HepG2 (cell line): Measurements from ENCODE around the gene CBLC. TPM values are rescaled to one million over a fixed set of nuclear protein-coding genes. Genes with fewer than 3 reads are reported as not detected.

Source experiments
- ATRX ChIP-seq: sonication (generic); formaldehyde crosslinking; IDR thresholded peaks from 2 replicates; pipeline ENCODE4 v1.4.0; 2020; ENCODE audit warnings: missing genetic modification reagents, borderline replicate concordance
- E2F2 ChIP-seq: sonication (generic); formaldehyde crosslinking; IDR thresholded peaks from 2 replicates; pipeline ENCODE4 v1.4.0; 2020; ENCODE audit warnings: missing genetic modification reagents, borderline replicate concordance
- ELF4 ChIP-seq: sonication (generic); formaldehyde crosslinking; IDR thresholded peaks from 2 replicates; pipeline ENCODE4 v1.5.0; 2020; ENCODE audit warnings: missing genetic modification reagents, mild to moderate bottlenecking, moderate library complexity, borderline replicate concordance
- MEIS1 ChIP-seq: sonication (generic); formaldehyde crosslinking; IDR thresholded peaks from 2 replicates; pipeline ENCODE4 v1.9.0; 2021; ENCODE audit warnings: mild to moderate bottlenecking, missing genetic modification reagents, moderate library complexity, borderline replicate concordance
- REL ChIP-seq: sonication (generic); formaldehyde crosslinking; conservative IDR thresholded peaks from 2 replicates; pipeline ENCODE4 v1.8.0; 2022; ENCODE audit warnings: mild to moderate bottlenecking, missing genetic modification reagents, moderate library complexity
- SATB2 ChIP-seq: sonication (generic); formaldehyde crosslinking; IDR thresholded peaks from 2 replicates; pipeline ENCODE4 v1.5.0; 2020; ENCODE audit warnings: missing genetic modification reagents
- SIX1 ChIP-seq: sonication (generic); formaldehyde crosslinking; IDR thresholded peaks from 2 replicates; pipeline ENCODE4 v1.4.0; 2020; ENCODE audit warnings: missing genetic modification reagents, borderline replicate concordance
- SNAPC4 ChIP-seq: sonication (generic); formaldehyde crosslinking; IDR thresholded peaks from 2 replicates; pipeline ENCODE4 v1.4.0; 2020; ENCODE audit warnings: mild to moderate bottlenecking, missing genetic modification reagents
- ZNF121 ChIP-seq: sonication (generic); formaldehyde crosslinking; IDR thresholded peaks from 2 replicates; pipeline ENCODE4 v1.5.0; 2020; ENCODE audit warnings: mild to moderate bottlenecking, missing genetic modification reagents
- ZNF501 ChIP-seq: sonication (generic); formaldehyde crosslinking; IDR thresholded peaks from 2 replicates; pipeline ENCODE4 v1.5.1; 2020; ENCODE audit warnings: mild to moderate bottlenecking, moderate library complexity, missing genetic modification reagents
- ZNF609 ChIP-seq: sonication (generic); formaldehyde crosslinking; IDR thresholded peaks from 2 replicates; pipeline ENCODE4 v1.4.0; 2020; ENCODE audit warnings: mild to moderate bottlenecking, missing genetic modification reagents, borderline replicate concordance
- ZNF614 ChIP-seq: IDR thresholded peaks from 2 replicates; pipeline ENCODE4 v1.6.1; 2018; ENCODE audit warnings: missing biosample characterization, missing genetic modification reagents, inconsistent platforms, borderline replicate concordance
- ZNF850 ChIP-seq: sonication (generic); formaldehyde crosslinking; conservative IDR thresholded peaks from 2 replicates; pipeline ENCODE4 v1.9.0; 2021; ENCODE audit warnings: mild to moderate bottlenecking, missing genetic modification reagents
- ZSCAN29 ChIP-seq: sonication (generic); formaldehyde crosslinking; conservative IDR thresholded peaks from 2 replicates; pipeline ENCODE4 v1.4.0; 2020; ENCODE audit warnings: mild to moderate bottlenecking, missing genetic modification reagents
- polyA plus RNA-seq, 8 experiments: library from polyadenylated mRNA; depleted of rRNA in 3 of 8; stranded (reverse) in 7 of 8; unstranded in 1 of 8; fragments of >200 nt; fragmentation: Illumina TruSeq in 4 of 8; extraction: Trizol in 4 of 8; gene quantifications; 2 replicates each; pipeline versions ENCODE4 v1.2.1 to v1.2.3, GENCODE V29; 2011 to 2016; ENCODE audit warnings: low read depth in 4 of 8, missing spikeins in 1 of 8, mixed read lengths in 1 of 8; ENCODE audit not compliant: insufficient read depth in 1 of 8
- total RNA-seq, 5 experiments: library from RNA; depleted of rRNA; stranded (reverse); fragments of >200 nt; fragmentation: Illumina TruSeq; extraction: Trizol; gene quantifications; 2 replicates each; pipeline ENCODE4 v1.2.3, GENCODE V29; 2016; ENCODE audit warnings: low read depth in 1 of 5

Gene CBLC
- total and polyA plus RNA-seq, 2 of the 13 experiments (the other 11 are each of a cell fraction or from before 2014, with no cell fraction given): 1.8 to 2.6 TPM

- TF ChIP-seq E2F2 (CRISPR knock-in tag) (no peak), REL (no peak), ZNF121 (no peak; the same call in 1 of the 2 replicates), ZNF501 (CRISPR knock-in tag) (peak; percentile 39; the same call in 1 of the 2 replicates), ZNF614 (CRISPR knock-in tag) (no peak), ZNF850 (CRISPR knock-in tag) (no peak), SATB2 (CRISPR knock-in tag) (no peak), ZNF609 (CRISPR knock-in tag) (peak; percentile 60; the same call in 1 of the 2 replicates), ELF4 (CRISPR knock-in tag) (no peak), ATRX (CRISPR knock-in tag) (no peak), MEIS1 (CRISPR knock-in tag) (0 out of 2 replicates have a peak, but pooled peaks have one; percentile 20), SNAPC4 (peak; percentile 68), SIX1 (CRISPR knock-in tag) (no peak), ZSCAN29 (CRISPR knock-in tag) (no peak)
Observed at GRCh38 chr19:44808463-44809371, 31.0 kb downstream of the CBLC start, which contains the start of gene BCAM (continued).
